Amygdala (tissue), 56 donors: ENCODE measurements around the gene SPATA6L.
"Not testable (repeated sequence)": the region's sequence is repeated elsewhere in the genome, so short reads cannot be mapped to it uniquely, and the experiment has no call there.

Experiments
- DNase-seq, 56 donors: peaks; one replicate each; lab custom pipeline; 2025; lab: John Stamatoyannopoulos, UW

SPATA6L gene

GRCh38 chr9:4678679-4679267 is 12.5 kb upstream of the SPATA6L start:
- peak in 8 of 56 donors; percentile 36 to 70 (median 66) for DNase-seq

DNA sequence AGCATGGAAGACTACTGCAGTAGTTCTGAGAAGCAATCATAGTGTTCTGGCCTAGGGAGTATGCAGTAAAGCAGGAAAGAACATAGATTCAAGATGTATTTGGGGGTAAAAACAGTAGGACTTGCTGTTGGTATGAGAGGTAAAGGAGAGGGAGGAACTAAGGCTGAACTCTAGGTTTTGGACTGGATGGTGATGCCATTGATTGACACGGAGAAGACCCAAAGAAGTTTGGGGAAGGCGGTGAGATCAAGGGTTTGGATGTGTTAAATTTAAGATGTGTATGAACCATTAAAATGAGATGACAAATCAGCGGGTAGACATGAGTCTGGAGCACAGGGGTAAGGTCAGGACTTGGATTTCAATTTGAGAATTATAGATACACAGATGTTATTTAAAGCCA is 11.1 kb upstream of the SPATA6L start:
- no peak for DNase-seq

- no peak for DNase-seq
Measured at GRCh38 chr9:4674783-4675182, 8.5 kb upstream of the SPATA6L start.

DNA sequence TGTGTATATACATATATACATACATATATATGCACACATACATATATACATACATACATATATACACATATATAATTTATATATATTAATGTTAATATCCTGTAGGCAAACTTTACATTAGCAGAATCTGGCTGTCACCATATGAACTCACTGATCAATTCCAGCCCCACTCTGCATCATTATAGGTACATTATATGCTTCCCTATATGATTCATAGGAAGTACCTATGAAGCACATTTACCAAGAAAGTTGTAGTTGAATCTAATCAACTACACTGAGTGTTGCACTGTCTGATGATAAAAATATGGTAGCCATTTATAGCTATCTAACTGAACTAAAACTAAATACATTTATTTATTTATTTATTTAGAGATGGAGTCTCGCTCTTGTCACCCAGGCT is 5.5 kb upstream of the SPATA6L start:
- no peak for DNase-seq

GRCh38 chr9:4670591-4670990 is 4.3 kb upstream of the SPATA6L start:
- no peak for DNase-seq

- no peak for DNase-seq
Measured at GRCh38 chr9:4669890-4670289, 3.6 kb upstream of the SPATA6L start.

DNA sequence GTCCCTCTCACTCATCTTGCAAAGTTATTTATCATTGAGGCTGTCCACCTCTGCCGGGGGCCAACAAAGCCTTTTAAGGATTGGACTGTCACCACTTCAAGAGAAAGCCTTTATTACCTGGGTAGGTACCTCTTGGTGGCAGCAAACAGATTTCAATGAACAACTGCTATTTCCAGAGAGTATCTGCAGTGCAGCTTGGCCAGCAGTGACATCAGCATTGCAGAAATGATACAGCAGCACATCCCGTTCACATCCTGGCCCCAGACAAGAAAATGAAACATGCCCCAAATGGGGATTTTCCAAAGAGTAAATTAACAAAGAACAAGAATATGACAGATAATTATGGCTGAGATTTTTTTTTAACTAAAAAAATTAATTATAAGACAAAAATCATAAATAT is 2.3 kb upstream of the SPATA6L start:
- no peak for DNase-seq

DNA sequence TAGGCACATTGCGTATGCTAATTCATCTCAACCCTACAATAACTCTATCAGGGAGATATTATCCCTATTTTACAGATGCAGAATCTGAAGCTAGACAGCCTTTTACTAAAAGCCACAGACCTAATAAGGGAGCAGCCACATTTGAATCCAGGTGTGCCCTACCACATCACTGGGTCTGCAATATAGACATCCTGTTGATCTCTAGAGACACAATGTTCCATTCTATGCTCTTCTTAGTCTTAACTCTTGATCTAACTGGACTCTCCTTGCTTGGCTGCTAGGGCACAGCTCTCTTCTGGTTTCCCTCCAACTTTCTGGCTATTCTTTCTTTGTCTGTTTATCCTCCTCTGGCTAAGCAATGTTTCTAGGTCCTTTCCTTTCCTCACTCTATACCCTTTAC is 1.4 kb upstream of the SPATA6L start:
- no peak for DNase-seq

GRCh38 chr9:4665357-4665756 is 923 bp downstream of the SPATA6L start:
- no peak for DNase-seq

GRCh38 chr9:4663956-4664355 is 2.3 kb downstream of the SPATA6L start:
- no peak for DNase-seq

DNA sequence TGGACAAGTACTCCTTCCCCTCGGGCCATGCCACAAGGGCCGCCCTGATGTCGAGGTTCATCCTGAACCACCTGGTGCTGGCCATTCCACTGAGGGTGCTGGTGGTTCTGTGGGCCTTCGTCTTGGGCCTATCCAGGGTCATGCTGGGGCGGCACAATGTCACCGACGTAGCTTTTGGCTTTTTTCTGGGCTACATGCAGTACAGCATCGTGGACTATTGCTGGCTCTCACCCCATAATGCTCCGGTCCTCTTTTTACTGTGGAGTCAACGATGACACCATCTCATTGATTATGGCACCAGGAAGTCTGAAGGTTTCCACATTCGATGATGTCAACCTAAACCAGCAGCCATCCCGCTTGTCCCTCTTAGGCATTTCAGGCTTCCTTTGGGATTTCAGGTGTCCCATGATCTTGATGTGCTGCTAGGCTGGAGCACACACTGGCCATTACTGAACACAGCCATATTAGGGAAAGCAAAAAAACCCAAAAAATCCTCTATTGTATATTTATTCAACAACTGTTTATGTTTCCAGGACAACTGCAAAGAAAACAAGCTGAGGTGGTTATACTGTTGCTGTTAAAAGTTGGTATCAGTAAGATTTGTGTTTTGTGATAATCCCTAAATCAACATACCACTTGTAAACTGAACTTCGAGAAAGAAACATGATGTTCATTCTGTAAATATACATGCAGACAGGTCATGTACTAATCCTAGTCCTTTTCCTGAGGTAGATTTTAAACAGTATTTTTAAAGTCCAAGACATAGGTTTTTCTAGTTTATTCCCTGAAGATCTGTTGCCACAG is 3.1 kb downstream of the SPATA6L start:
- peak in 2 of 56 donors; percentile 25 to 30 for DNase-seq

- DNase-seq: peak in 55 of 56 donors; percentile 31 to 85 (median 65)
Measured at GRCh38 chr9:4662108-4662988, 3.9 kb downstream of the SPATA6L start, which contains the start of gene PLPP6. TSS of gene PLPP6 (plus strand) at chr9:4662294. CDS start at chr9:4662376, 82 bp downstream.

- DNase-seq: no peak
Measured at GRCh38 chr9:4661611-4662010, 4.7 kb downstream of the SPATA6L start.

- DNase-seq: no peak
Measured at GRCh38 chr9:4661165-4661564, 5.1 kb downstream of the SPATA6L start.

- DNase-seq: not testable (repeated sequence)
Measured at GRCh38 chr9:4660665-4661064, 5.6 kb downstream of the SPATA6L start.

DNA sequence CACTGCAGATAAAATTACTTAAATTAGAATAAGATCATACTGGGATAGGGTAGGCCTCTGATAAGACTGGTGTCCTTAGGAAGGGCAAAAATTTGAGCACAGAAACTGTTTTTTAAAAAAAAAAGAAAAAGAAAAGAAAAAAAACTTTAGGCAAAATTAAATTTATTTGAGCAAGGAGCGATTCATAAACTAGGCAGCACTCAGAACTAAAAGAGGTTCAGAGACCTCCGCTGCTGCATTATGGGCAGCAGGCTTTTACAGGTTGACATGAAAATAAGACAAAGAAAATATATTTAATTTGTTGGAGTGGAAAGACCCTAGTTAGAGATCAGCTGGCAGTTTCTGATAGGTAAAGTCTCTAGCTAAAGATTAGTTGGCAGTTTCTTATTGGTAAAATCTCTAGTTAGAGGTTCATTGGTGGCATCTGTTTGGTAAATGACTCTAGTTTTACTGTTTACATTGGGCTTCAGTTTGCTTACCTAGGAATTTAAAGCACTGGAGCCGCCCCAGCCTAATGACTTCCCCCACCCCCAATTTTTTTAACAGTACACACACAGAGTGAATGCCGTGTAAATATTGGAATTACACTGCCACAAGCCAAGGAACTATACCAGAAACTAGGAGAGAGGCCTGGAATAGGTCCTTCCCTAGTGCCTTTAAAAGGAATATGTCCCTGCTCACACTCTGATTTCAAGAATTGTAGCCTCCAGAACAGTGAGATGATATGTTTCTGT is 8.7 kb downstream of the SPATA6L start:
- no peak for DNase-seq

- DNase-seq: no peak
Measured at GRCh38 chr9:4656621-4657020, 9.7 kb downstream of the SPATA6L start.

- DNase-seq: not testable (repeated sequence)
Measured at GRCh38 chr9:4656196-4656595, 10.1 kb downstream of the SPATA6L start.

DNA sequence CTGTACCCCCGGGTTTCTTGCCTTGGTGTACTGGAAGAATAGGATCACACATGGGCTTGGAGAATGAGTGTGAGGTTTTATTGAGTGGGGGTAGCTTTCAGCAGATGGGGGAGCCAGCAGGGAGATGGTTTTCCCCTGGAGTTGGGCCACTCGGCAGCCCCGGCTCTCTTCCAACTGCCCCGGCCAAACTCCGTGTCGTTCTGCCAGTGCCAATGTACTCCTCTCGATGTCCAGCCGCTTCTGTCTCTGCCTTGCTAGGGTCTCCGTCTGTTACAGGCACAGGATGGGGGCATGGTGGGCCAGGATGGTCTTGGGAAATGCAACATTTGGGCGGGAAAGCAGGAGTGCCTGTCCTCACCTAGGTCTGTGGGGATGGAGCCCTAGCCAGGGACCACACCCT is 11.7 kb downstream of the SPATA6L start:
- no peak for DNase-seq

DNA sequence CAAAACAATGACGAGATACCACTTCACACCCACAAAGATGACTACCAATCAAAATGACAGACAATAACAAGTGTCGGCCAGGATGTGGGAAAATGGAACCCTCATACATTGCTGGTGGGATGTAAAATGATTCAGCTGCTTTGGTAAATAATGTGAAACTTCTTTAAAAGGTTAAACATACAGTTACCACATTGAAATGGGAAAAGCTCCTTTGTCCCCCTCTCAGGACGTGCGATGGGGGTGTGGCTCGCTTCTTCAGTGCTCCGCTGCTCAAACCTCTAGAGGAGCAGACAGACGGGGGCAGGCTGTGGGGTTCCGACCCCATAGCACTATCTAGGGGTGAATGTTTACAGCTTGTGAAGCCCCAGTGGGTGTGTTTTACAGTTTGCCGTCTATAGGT is 12.2 kb downstream of the SPATA6L start:
- DNase-seq: no peak
